Testis (tissue), 2 donors: ENCODE data around the gene MAP3K19.

ENCODE experiments used
- POLR2A ChIP-seq: fragments of 450-650 bp; IDR thresholded peaks from one replicate; pipeline ENCODE4 v1.6.1; 2017; ENCODE audit warnings: antibody characterized with exemption, mild to moderate bottlenecking, moderate library complexity
- TF ChIP-seq, protein P1 (sequence below), 3 experiments: fragments of 450-650 bp in 2 of 3; fragments of 200-600 bp in 1 of 3; sonication (generic) in 1 of 3; IDR thresholded peaks; one replicate each; pipeline ENCODE4 v1.5.1; 2016 to 2019; ENCODE audit warnings: antibody characterized with exemption in 3 of 3, mild to moderate bottlenecking in 2 of 3, moderate library complexity in 1 of 3

DNA sequence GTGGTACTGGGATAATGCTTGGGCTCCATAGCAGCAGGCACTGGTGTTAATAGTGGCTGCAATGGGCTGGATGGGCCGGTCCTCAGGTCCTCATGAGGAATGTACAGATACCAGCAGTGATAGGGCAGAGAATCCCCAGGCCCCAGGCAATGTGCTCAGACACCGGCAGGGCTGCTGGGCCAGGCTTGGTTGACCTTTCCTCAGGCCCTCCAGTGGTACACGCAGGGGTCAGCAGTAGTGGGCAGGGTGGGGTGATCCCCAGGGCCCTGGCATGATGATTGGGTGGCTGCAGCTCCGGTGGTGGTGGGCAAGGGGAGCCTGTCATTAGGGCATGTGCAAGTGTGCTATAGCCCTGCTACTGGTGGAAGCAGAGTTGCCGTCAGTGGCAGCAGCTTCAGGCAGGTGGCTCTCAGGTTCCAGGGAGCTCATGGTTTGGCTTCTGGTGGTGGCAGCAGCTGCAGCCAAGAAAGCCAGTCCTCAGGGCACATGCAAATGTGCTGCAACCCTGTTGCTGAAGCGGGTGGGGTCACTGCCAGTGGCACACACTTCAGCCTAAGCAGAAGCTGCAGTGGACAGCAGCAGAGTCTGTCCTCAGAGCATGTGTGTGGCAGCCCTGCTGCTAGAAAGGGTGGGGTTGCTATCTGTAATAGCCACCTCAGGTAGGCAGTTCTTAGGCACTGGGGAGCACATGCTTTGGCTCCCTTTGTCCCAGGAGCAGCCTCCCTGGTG, 71.8 kb downstream of the MAP3K19 start:
- TF ChIP-seq POLR2A: no peak
- TF ChIP-seq, protein P1, sequence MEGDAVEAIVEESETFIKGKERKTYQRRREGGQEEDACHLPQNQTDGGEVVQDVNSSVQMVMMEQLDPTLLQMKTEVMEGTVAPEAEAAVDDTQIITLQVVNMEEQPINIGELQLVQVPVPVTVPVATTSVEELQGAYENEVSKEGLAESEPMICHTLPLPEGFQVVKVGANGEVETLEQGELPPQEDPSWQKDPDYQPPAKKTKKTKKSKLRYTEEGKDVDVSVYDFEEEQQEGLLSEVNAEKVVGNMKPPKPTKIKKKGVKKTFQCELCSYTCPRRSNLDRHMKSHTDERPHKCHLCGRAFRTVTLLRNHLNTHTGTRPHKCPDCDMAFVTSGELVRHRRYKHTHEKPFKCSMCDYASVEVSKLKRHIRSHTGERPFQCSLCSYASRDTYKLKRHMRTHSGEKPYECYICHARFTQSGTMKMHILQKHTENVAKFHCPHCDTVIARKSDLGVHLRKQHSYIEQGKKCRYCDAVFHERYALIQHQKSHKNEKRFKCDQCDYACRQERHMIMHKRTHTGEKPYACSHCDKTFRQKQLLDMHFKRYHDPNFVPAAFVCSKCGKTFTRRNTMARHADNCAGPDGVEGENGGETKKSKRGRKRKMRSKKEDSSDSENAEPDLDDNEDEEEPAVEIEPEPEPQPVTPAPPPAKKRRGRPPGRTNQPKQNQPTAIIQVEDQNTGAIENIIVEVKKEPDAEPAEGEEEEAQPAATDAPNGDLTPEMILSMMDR (IDR thresholded peaks at IDR 0.05): no peak
